Ishikawa (cell line): Measurements from ENCODE around the gene ATP13A3.

ENCODE experiments used
- CEBPB ChIP-seq: IDR thresholded peaks from 2 replicates; pipeline ENCODE4 v1.6.1; 2012
- CREB1 ChIP-seq: IDR thresholded peaks from 2 replicates; pipeline ENCODE4 v1.6.1; 2012; ENCODE audit warnings: low read depth
- EGR1 ChIP-seq: IDR thresholded peaks from 2 replicates; pipeline ENCODE4 v1.6.1; 2012
- EP300 ChIP-seq: IDR thresholded peaks from 2 replicates; pipeline ENCODE4 v1.6.1; 2012; ENCODE audit warnings: borderline replicate concordance
- FOXM1 ChIP-seq: IDR thresholded peaks from 2 replicates; pipeline ENCODE4 v1.6.1; 2012; ENCODE audit warnings: low read depth, borderline replicate concordance
- MAX ChIP-seq: IDR thresholded peaks from 2 replicates; pipeline ENCODE4 v1.6.1; 2012
- NFIC ChIP-seq: IDR thresholded peaks from 2 replicates; pipeline ENCODE4 v1.6.1; 2012
- RAD21 ChIP-seq: IDR thresholded peaks from 2 replicates; pipeline ENCODE4 v1.6.1; 2012; ENCODE audit warnings: low read depth
- TAF1 ChIP-seq: IDR thresholded peaks from 2 replicates; pipeline ENCODE4 v1.6.1; 2012; ENCODE audit warnings: low read depth, mild to moderate bottlenecking
- TCF12 ChIP-seq: IDR thresholded peaks from 2 replicates; pipeline ENCODE4 v1.6.1; 2012; ENCODE audit warnings: low read depth
- TEAD4 ChIP-seq: IDR thresholded peaks from 2 replicates; pipeline ENCODE4 v1.6.1; 2012
- YY1 ChIP-seq: IDR thresholded peaks from 2 replicates; pipeline ENCODE4 v1.6.1; 2012; ENCODE audit warnings: low read depth
- ZBTB7A ChIP-seq: IDR thresholded peaks from 2 replicates; pipeline ENCODE4 v1.6.1; 2012; ENCODE audit warnings: low read depth
- TF ChIP-seq, protein P1 (sequence below): IDR thresholded peaks from 2 replicates; pipeline ENCODE4 v1.6.1; 2012
- TF ChIP-seq, protein P2 (sequence below): IDR thresholded peaks from 2 replicates; pipeline ENCODE4 v1.6.1; 2012; ENCODE audit warnings: low read depth, mild to moderate bottlenecking

The ATP13A3 gene

GRCh38 chr3:194447657-194448056 lies 39.1 kb downstream of the ATP13A3 start:
- TF ChIP-seq FOXM1 (no peak), TAF1 (no peak), TEAD4 (no peak), TCF12 (no peak), RAD21 (no peak), NFIC (no peak), EP300 (no peak), ZBTB7A (no peak), CEBPB (no peak), EGR1 (no peak)
- TF ChIP-seq, protein P1, sequence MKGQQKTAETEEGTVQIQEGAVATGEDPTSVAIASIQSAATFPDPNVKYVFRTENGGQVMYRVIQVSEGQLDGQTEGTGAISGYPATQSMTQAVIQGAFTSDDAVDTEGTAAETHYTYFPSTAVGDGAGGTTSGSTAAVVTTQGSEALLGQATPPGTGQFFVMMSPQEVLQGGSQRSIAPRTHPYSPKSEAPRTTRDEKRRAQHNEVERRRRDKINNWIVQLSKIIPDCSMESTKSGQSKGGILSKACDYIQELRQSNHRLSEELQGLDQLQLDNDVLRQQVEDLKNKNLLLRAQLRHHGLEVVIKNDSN = no peak
- TF ChIP-seq, protein P2, sequence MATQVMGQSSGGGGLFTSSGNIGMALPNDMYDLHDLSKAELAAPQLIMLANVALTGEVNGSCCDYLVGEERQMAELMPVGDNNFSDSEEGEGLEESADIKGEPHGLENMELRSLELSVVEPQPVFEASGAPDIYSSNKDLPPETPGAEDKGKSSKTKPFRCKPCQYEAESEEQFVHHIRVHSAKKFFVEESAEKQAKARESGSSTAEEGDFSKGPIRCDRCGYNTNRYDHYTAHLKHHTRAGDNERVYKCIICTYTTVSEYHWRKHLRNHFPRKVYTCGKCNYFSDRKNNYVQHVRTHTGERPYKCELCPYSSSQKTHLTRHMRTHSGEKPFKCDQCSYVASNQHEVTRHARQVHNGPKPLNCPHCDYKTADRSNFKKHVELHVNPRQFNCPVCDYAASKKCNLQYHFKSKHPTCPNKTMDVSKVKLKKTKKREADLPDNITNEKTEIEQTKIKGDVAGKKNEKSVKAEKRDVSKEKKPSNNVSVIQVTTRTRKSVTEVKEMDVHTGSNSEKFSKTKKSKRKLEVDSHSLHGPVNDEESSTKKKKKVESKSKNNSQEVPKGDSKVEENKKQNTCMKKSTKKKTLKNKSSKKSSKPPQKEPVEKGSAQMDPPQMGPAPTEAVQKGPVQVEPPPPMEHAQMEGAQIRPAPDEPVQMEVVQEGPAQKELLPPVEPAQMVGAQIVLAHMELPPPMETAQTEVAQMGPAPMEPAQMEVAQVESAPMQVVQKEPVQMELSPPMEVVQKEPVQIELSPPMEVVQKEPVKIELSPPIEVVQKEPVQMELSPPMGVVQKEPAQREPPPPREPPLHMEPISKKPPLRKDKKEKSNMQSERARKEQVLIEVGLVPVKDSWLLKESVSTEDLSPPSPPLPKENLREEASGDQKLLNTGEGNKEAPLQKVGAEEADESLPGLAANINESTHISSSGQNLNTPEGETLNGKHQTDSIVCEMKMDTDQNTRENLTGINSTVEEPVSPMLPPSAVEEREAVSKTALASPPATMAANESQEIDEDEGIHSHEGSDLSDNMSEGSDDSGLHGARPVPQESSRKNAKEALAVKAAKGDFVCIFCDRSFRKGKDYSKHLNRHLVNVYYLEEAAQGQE = no peak

GRCh38 chr3:194447161-194447560 lies 39.6 kb downstream of the ATP13A3 start:
- TF ChIP-seq CREB1 (no peak), NFIC (no peak), FOXM1 (no peak), TAF1 (no peak), EGR1 (no peak), CEBPB (no peak), YY1 (no peak), MAX (no peak), RAD21 (no peak), TEAD4 (no peak), ZBTB7A (no peak), TCF12 (no peak), EP300 (no peak)
- TF ChIP-seq, protein P2 = no peak
- TF ChIP-seq, protein P1 = no peak

DNA sequence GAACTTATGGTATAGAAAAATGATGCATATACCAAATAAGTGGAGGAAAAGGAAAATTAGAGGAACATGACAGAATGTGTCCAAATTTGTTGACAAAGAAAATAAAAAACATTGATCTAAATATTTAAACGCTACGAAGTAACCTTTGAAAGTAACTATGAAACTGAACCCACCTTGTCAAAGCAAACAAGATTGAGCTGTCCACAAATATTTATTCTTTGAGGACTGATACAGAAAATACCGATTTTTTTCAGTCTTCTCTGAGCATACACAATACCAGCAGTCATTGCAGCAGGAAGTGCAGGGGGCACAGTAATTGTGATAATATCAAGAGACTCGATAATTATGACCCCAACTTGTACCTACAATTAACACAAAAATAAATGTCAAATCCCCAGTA lies 40.0 kb downstream of the ATP13A3 start:
- TF ChIP-seq MAX (no peak), CREB1 (no peak), RAD21 (no peak), TCF12 (no peak), TAF1 (no peak), EP300 (no peak), ZBTB7A (no peak), TEAD4 (no peak), CEBPB (no peak), YY1 (no peak), FOXM1 (no peak), EGR1 (no peak), NFIC (no peak)
- TF ChIP-seq, protein P1 = no peak
- TF ChIP-seq, protein P2 = no peak

DNA sequence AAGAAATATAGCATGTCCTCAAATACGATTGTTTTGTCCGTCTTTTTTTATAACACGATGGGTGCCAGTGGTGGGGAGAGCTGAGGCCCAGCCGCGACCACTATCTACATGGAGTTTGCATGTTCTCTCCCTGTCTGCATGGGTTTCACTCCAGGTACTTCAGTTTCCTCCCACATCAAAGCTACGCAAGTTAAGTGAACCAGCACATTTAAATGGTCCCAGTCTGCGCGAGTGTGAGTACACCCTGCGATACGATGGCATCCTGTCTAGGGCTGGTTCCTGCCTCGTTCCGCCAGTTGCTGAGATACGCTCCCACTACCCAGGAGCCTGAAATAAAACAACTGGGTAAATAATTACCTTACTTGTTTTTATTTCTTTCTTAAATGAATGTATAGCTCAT lies 40.6 kb downstream of the ATP13A3 start:
- TF ChIP-seq EP300 (no peak), TCF12 (no peak), NFIC (no peak), YY1 (no peak), TEAD4 (no peak), CREB1 (no peak), EGR1 (no peak), CEBPB (no peak), MAX (no peak), FOXM1 (no peak)
- TF ChIP-seq, protein P1 = no peak
- TF ChIP-seq, protein P2 = no peak
